GM19239 (cell line): ENCODE measurements around the gene SRSF8.
"Not testable (repeated sequence)": the region's sequence is repeated elsewhere in the genome, so short reads cannot be mapped to it uniquely, and the experiment has no call there.

Experiments
- DNase-seq: peaks from one replicate; pipeline ENCODE4 v3.0.0; 2011; ENCODE audit warnings: low spot score; ENCODE audit not compliant: insufficient read length
- FAIRE-seq: peaks from 2 replicates; lab custom pipeline; 2011; peaks lifted over from hg19 to GRCh38; lab: Jason Lieb, UNC

SRSF8 gene

GRCh38 chr11:95066716-95067038 is at the start of gene SRSF8:
TSS of gene SRSF8 (plus strand) at chr11:95066919. CDS start at chr11:95067227, 308 bp downstream.
- FAIRE-seq (peak; percentile 58), DNase-seq (no peak)

- not testable (repeated sequence) for FAIRE-seq, DNase-seq
Observed at GRCh38 chr11:95021468-95021867, 45.3 kb upstream of the SRSF8 start.

- DNase-seq = no peak
- FAIRE-seq = no peak
Observed at GRCh38 chr11:95024958-95025357, 41.8 kb upstream of the SRSF8 start, which contains the start of gene KDM4E. TSS of gene KDM4E (plus strand) at chr11:95025258. CDS start at chr11:95025558, 300 bp downstream.

- FAIRE-seq, DNase-seq: not testable (repeated sequence)
Observed at GRCh38 chr11:95025594-95025993, 41.1 kb upstream of the SRSF8 start.

GRCh38 chr11:95028357-95028756 is 38.4 kb upstream of the SRSF8 start:
- DNase-seq (no peak), FAIRE-seq (no peak)

GRCh38 chr11:95033051-95033450 is 33.7 kb upstream of the SRSF8 start:
- DNase-seq (no peak), FAIRE-seq (no peak)

- no peak for FAIRE-seq
- DNase-seq = no peak
Observed at GRCh38 chr11:95035316-95035715, 31.4 kb upstream of the SRSF8 start.

GRCh38 chr11:95037356-95038035 is 29.2 kb upstream of the SRSF8 start:
- not testable (repeated sequence) for FAIRE-seq

GRCh38 chr11:95042239-95042638 is 24.5 kb upstream of the SRSF8 start:
- no peak for FAIRE-seq
- DNase-seq = no peak

More at GRCh38 chr11:95037356-95038035, 29.2 kb upstream of the SRSF8 start:
- DNase-seq = not testable (repeated sequence)

GRCh38 chr11:95042906-95043305 is 23.8 kb upstream of the SRSF8 start:
- FAIRE-seq (no peak), DNase-seq (no peak)

GRCh38 chr11:95044010-95044409 is 22.7 kb upstream of the SRSF8 start:
- no peak for DNase-seq
- FAIRE-seq = no peak

- FAIRE-seq (no peak), DNase-seq (no peak)
Observed at GRCh38 chr11:95045812-95046211, 20.9 kb upstream of the SRSF8 start.

- not testable (repeated sequence) for FAIRE-seq, DNase-seq
Observed at GRCh38 chr11:95049122-95049521, 17.6 kb upstream of the SRSF8 start, which contains the start of gene KDM4F. TSS of gene KDM4F (plus strand) at chr11:95049422.

GRCh38 chr11:95050595-95051202 is 16.0 kb upstream of the SRSF8 start:
- FAIRE-seq (no peak), DNase-seq (no peak)

- no peak for FAIRE-seq
- DNase-seq = no peak
Observed at GRCh38 chr11:95054356-95054755, 12.4 kb upstream of the SRSF8 start.

GRCh38 chr11:95055283-95055897 is 11.3 kb upstream of the SRSF8 start:
- DNase-seq = no peak
- peak; percentile 88 for FAIRE-seq

GRCh38 chr11:95057959-95058358 is 8.8 kb upstream of the SRSF8 start:
- FAIRE-seq = no peak

GRCh38 chr11:95058621-95059020 is 8.1 kb upstream of the SRSF8 start:
- FAIRE-seq (no peak), DNase-seq (no peak)

More at GRCh38 chr11:95057959-95058358, 8.8 kb upstream of the SRSF8 start:
- DNase-seq = no peak

- FAIRE-seq (no peak), DNase-seq (no peak)
Observed at GRCh38 chr11:95059046-95059445, 7.7 kb upstream of the SRSF8 start.

GRCh38 chr11:95065336-95065735 is 1.4 kb upstream of the SRSF8 start:
- FAIRE-seq = no peak

More at GRCh38 chr11:95065336-95065735, 1.4 kb upstream of the SRSF8 start:
- no peak for DNase-seq
